H1 (cell line): Measurements from ENCODE around the gene ZNF532.

Experiments
- ASH2L ChIP-seq: fragments of 200-600, 300-600 bp; sonication (generic); IDR thresholded peaks from one replicate; pipeline ENCODE4 v1.7.1; 2017; ENCODE audit warnings: low read length
- ATF3 ChIP-seq: IDR thresholded peaks from 2 replicates; pipeline ENCODE4 v1.6.1; 2011; ENCODE audit warnings: low read depth, mild to moderate bottlenecking, low read length; ENCODE audit not compliant: insufficient read depth
- CTCF ChIP-seq, 3 experiments: IDR thresholded peaks; 1 replicate in 2 of 3; 2 replicates in 1 of 3; pipeline versions ENCODE4 v1.5.1 to v1.6.1; 2011; ENCODE audit warnings: low read length in 3 of 3, mild to moderate bottlenecking in 3 of 3, inconsistent platforms in 2 of 3, low read depth in 1 of 3, moderate library complexity in 1 of 3; ENCODE audit not compliant: insufficient read depth in 1 of 3; ENCODE audit errors: control extremely low read depth in 1 of 3
- EP300 ChIP-seq, 2 experiments: IDR thresholded peaks; 1 replicate in 1 of 2; 2 replicates in 1 of 2; pipeline ENCODE4 v1.6.1; 2011 to 2012; ENCODE audit warnings: low read depth in 2 of 2, low read length in 2 of 2, mild to moderate bottlenecking in 2 of 2, borderline replicate concordance in 1 of 2, inconsistent platforms in 1 of 2, moderate library complexity in 1 of 2
- GTF2F1 ChIP-seq: IDR thresholded peaks from 2 replicates; pipeline ENCODE4 v1.6.1; 2012; ENCODE audit warnings: low read depth, low read length, improper control_type of control experiment, borderline replicate concordance
- JUND ChIP-seq: IDR thresholded peaks from 2 replicates; pipeline ENCODE4 v1.6.1; 2011; ENCODE audit warnings: mild to moderate bottlenecking, improper control_type of control experiment, low read length
- MAX ChIP-seq: IDR thresholded peaks from 2 replicates; pipeline ENCODE4 v1.6.1; 2012; ENCODE audit warnings: inconsistent platforms
- POLR2A ChIP-seq, 2 experiments: IDR thresholded peaks; 1 replicate in 1 of 2; 2 replicates in 1 of 2; pipeline ENCODE4 v1.6.1; 2011; ENCODE audit warnings: low read depth in 2 of 2, low read length in 2 of 2, mild to moderate bottlenecking in 2 of 2; ENCODE audit errors: control extremely low read depth in 1 of 2
- RBBP5 ChIP-seq: IDR thresholded peaks from 2 replicates; pipeline ENCODE4 v1.7.1; 2012; ENCODE audit warnings: low read depth, mild to moderate bottlenecking, inconsistent platforms, low read length, moderate library complexity, borderline replicate concordance
- SP1 ChIP-seq: IDR thresholded peaks from 2 replicates; pipeline ENCODE4 v1.6.1; 2011; ENCODE audit warnings: low read depth, low read length
- USF2 ChIP-seq: IDR thresholded peaks from 2 replicates; pipeline ENCODE4 v1.6.1; 2011; ENCODE audit warnings: low read length, improper control_type of control experiment

GRCh38 chr18:58895385-58895784, 30.7 kb downstream of the ZNF532 start:
- TF ChIP-seq ATF3: no peak
- TF ChIP-seq GTF2F1: no peak
- no peak for TF ChIP-seq CTCF (IDR thresholded peaks at IDR 0.05; ENCODE audit: control extremely low read depth in 1 of 3, insufficient read depth in 1 of 3, low read depth in 1 of 3, low read length in 3 of 3)
- no peak for TF ChIP-seq JUND
- no peak for TF ChIP-seq EP300 (IDR thresholded peaks at IDR 0.05; ENCODE audit: borderline replicate concordance in 1 of 2, low read depth in 2 of 2, low read length in 2 of 2)
- no peak for TF ChIP-seq MAX
- TF ChIP-seq USF2: no peak
- TF ChIP-seq SP1: no peak
- TF ChIP-seq POLR2A (IDR thresholded peaks at IDR 0.05; ENCODE audit: control extremely low read depth in 1 of 2, low read depth in 2 of 2, low read length in 2 of 2): no peak; a peak in 1 of 3 replicates
- no peak for TF ChIP-seq RBBP5
- TF ChIP-seq ASH2L: no peak
